ENCODE data around the gene BRD3OS. TPM values are rescaled to one million over a fixed set of nuclear protein-coding genes. Genes with fewer than 3 reads are reported as not detected.
A peak's percentile ranks its signal among the peaks of the same experiment; 100 is the strongest.

Gene BRD3OS
- total RNA-seq, 1 experiment from 2014 or later = 31.5 TPM

DNA sequence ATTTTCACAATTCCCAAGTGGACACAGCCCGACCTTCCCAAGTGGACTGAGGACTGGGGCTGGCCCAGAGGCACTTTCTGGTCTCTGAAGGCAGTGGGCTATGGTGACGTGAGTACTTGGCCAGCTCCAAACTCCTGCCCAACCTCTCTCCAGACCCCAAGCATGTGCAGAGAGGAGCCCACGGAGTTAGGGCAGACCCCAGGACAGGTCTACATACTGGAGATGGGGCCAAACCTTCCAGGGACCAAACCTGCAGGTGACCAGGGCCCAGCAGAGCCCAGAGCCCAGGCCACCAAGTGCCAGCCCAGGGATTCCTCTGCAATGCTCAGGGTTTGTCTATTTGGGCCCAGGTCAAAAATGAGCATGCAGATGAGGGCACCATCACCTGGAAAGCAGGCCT is 27.2 kb downstream of the BRD3OS start:
- DNase-seq (ENCODE audit: low spot score) = no peak

DNA sequence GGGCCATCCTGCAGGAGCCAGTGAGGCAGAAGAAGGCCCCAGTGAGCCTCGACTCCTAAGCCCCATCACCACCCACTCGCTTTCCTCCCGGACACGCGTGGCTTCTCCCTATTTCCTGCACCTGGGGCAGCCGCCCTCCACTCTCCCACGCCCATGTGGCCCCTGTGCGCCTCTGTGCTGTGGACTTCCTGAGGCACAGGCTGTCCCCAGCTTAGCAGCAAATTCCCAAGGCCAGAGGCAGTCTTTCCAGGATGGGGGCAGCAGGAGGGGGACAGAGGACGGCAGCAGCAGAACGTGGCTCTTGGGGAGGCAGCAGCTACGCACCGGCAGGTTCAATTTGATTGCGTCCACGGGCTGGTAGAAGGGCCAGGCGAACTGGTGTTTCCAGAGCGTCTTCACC is 27.7 kb downstream of the BRD3OS start:
- no peak for DNase-seq (ENCODE audit: low spot score)

DNA sequence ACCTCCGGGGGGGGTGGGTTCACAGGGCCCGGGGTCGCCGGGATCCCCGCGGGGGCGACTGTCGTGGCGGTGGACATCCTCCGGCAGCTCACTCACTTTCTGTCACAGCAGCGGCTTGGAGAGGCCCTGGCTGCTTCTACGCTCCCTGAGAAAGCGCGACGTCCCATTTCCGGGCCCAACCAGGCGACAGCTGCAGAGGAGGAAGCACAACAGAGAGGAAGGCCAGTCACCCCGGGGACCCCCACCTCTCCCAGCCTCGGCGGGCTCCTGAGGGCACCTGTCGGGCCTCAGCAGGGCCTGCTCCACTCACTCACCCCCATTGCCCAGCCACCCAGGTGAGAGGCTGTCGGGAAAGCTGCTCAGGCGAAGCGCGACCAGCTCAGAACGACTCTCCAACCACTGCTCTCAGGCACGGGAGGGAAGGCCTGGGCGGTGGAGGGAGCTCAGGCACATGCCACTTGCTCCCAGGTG is 28.2 kb downstream of the BRD3OS start:
- DNase-seq (ENCODE audit: low spot score) = no peak

DNA sequence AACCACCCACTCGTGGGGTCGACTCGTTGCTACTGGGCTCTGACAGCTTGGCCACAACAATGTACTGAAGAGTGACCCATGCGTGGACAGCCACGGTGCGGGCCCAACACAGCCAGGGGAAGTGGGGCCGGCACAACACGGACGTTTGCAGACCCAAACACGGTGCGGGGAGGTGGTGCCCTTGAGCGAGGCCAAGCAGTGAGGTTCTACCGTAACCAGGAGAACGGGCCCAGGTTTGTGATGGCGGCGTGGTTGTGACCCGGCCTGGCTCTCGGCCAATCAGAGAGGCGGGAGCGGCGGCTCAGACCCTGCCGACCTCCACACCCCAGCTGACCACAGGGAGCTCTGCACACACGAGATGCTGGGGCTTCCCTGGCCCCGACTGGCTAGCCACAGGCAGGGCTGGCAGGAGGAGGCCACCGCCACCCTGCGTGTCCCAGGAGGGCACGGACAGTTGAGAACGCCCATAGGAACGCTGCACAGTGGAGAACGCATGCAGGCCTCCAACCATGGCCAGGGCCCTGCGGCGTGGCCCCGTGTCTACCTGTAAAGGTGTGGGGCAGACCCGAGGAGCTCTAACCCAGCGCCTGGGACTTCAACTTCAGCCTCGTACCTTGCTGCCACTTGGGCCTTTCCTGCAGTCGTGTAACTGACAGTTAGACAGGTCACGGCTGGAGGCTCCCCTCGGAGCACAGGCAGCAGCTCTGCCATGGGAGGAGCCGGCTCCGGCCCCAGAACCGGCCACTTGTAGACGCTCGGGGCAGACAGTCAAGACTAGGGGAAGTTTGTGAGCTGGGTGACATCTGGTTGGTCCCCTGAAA is 28.9 kb downstream of the BRD3OS start:
- DNase-seq (ENCODE audit: low spot score) = no peak

DNA sequence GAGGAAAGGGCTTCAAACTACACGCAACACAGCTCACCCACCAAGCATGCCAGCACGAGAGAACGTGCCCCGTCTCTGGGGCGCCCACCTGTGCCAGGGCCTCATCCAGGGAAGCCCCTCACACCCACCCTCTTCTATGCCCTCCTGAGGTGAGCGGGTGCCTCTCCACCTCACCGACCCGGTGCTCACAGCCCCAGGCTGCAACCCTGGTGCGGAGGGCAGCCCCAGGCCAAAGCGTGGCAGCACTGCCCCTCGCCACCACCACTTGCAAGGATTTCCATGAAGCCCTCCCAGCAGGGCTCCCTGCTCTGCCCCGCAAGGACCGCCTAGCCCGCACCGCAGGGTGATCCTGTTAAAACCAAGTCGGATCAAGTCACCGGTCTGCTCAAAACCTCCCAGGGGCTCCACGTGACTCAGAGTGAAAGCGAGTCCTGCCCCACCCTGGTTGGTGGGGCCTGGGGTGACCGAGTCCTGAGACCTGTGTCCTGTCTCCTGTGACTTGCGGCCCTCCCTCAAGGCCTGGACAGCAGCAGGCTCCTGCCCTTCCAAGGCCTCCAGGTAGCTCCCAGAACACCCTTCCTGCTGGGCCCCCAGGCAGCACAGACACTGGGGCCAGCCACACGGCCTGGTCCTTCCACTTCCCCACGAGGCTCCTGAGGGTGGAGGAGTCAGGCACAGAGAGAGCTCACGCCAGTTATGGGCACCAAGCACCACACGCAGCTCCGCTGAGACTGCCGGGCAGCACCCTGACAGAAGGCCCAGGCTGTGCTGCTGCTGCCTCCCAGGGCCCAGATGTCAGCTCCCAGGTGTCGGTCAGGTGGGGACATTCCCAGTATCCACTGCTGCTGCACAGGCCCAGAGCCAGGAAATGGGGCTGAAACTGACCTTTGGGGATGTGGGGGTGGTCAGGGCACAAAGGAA is 29.9 kb downstream of the BRD3OS start:
- DNase-seq (ENCODE audit: low spot score) = no peak

DNA sequence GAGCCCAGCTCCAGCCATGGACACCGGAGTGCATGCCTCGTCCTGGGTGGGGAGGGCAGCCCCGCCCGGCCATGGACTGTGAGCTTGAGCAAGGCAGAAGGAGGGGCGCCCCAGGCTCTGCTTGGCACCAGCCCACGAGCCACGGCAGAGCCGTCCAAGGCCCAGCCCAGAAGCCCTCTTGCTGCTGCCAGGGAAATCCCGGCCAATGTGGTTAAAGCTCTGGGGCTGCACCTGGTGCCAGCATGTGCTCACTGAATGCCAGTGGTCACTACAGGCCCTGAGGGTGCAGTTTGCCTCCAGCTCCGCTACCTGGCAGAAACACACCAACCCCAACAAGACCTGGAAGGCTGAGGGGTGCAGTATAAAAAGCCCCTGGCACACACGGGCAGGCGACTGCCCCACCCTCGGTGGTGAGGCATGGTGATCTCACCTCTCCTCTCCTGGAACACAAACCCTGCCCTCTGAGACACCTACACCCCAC is 30.7 kb downstream of the BRD3OS start:
- peak; percentile 93 for DNase-seq (ENCODE audit: low spot score)

DNA sequence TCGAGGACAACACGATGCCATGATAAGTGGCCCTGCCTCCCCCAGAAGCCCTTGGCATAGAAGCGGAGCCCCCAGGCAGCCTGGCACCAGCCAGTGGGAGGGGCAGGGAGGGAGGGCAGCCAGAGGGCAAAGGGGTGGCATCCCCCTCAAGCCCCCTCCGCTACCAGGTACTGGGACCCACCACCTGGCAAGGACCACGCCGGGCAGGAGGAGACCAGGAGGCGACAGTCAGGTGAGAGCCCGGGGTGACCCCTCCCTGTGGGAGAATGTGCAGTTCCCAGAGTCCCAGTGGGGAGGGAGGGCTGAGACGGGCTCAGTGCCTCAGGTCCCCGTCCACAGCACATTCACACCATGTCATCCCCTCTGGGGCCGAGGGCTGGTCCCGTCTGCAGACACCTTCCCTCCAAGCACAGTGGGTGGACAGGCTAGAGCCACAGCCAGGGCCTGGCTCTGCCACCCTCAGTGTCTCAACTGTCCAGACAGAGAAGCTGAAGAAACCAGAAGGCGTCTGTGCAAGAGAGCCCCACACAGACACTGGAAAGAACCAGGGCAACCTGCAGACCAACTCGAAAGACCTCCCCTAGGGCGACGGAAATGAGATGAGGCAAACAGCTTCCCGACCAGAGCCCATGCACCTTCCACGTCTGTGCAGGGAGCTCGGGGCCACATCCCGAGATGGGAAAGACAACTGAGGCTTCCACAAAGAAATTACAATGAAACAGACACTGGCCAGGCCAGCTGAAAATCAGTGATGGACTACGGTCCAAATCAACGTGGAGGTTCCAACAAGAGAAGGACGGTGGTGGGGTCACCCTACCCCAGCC is 31.4 kb downstream of the BRD3OS start:
- DNase-seq (ENCODE audit: low spot score) = no peak

DNA sequence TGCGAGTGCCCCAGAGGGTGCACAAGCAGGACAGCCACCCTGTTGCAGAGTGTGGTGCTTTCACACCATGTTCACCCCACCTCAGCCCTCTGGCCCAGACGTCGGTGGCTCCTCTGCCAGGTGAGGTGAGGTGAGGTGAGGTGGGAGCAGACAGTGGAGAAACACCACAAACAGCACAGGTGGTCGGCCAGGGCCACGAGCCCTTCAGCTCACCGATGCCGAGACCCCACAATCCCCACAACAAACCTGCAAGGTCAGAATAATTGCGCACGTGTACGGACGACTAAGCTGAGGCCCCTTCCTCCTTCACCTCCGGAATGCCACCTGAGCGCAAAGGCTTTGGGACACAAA is 32.0 kb downstream of the BRD3OS start:
- DNase-seq (ENCODE audit: low spot score) = no peak

DNA sequence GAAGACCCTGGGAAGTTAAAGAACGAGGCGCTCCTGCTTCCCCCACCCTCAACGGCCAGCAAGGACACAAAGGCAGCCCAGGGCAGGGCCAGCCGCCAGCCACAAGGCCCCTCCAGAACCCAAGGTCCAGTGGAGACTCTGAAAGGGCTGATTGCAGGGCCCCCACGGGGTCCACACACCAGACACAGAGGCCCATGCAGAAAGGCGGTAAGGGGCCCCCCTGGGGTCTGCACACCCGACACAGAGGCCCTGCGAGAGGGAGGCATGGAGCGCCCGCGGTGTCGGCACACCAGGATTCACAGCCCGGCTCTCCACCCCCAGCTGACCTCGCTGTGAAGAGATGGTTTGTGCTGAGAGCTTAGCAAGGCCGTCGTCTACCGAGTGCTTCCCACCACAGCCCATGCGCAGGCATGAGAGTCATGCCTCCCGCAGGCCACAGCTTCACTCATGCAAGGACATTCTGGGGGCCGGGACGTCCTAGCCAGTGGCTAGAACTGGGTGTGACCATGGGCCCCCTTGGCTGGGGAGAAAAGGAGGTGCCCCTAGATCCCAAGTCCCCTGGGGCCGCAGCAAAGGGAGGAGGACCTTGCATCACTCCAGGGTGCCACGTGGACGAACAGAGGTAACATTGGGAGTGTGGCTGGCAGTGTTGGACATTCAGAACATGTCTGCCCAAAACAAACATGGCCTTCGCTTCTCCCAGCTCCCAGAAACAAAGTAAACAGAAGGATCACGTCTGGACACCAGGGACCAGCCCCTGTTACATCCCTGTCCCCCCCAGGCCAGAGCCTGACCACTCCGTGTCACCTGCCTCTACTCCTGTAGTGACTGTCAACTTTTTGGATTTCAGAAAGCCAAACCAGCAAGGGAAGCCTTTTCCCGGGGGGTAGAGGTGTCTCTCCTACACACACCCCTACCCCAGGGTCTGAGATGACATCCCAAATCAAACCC is 32.7 kb downstream of the BRD3OS start:
- no peak for DNase-seq (ENCODE audit: low spot score)

DNA sequence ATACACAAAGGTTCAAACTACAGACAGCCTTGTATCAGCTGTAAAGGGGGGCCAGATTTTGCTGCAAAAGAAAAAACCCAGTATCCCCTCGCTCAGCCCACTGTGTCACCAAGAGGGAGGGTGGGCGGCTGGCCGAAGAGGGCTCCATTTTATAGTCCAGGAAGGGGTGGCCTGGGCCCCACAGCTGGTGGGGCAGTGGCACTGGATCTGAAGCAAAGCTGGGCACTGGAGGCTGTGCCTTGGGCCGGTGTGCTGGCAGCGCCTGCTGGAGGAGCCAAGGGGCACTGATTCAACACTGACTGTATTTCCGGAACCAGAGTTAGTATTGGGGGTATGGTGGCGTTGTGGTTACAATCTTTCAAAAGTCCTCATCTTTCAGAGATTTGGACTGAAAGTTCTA is 33.4 kb downstream of the BRD3OS start:
- peak; percentile 48 for DNase-seq (ENCODE audit: low spot score)

DNA sequence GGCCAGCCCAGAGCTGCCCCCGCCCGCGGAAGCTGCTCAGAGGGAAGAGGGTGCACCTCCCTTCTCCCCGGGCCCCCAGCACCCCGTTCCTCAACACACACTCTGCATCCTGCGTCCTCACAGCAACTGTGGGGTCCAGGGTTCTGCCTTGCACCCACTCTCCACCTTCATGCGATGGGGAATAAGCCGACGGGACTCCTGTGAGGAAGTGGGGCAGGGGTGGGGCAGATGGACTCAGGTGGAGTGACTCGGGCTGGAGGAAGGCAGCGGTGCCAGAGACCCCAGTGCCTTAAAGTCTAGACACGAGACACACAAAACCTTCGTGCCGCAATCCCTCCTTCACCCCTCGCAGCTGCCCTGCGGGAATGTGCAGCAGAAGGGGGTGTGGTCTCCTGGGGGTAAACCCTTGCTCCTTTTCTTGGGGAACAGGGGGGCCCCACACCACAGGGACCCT is 33.9 kb downstream of the BRD3OS start:
- no peak for DNase-seq (ENCODE audit: low spot score)

DNA sequence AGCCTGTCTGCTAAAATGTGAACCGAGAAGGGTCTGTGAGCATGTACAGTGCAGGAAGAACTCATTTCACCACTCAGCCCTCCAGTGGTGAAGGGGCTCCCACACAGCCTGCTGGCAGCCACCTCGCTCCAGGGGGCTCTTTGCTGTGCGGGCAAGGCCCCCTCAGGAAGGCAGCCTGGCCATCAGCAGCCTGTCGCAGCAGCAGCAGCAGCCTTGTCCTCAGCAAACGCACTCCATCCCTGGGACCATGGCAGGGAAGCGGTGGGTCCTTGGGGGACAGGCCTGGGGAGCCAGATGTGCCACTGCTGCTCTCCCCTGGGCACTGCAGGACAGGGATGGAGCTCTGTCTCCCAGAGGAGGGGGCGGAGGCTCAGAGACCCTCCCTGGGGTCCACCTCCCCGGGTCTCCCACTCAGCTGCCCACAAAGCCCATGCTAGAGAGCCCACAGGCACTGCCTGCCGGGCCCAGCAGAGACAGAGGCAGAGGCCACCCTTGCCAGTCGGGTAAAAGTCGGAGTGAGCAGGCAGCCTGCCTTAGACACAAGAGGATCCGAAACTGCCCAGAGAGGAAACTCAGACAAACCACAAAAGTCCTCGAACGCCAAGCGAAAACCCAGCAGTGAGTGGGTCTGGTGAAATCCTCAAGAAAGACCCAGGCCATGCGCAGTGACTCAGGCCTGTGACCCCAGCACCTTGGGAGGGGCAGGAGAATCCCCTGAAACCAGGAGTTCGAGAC is 34.5 kb downstream of the BRD3OS start:
- DNase-seq (ENCODE audit: low spot score) = no peak

DNA sequence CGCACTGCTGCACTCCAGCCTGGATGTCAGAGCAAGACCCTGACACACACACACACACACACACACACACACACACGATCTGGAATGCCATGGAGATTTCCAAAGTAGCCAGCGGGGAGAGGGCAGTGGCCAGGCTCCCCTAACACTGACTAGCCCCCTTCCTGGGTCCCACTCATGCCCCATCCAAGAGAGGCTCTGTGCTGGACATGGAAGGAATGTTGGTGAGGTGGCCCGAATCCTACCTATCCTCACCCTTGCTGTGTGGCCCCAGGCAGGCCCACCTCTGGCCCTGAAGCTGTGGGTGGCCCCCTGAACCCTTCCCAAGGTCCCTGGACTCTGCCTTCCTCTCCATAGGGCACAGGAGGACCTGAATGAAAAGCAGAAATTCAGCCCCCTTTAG is 35.3 kb downstream of the BRD3OS start:
- no peak for DNase-seq (ENCODE audit: low spot score)

DNA sequence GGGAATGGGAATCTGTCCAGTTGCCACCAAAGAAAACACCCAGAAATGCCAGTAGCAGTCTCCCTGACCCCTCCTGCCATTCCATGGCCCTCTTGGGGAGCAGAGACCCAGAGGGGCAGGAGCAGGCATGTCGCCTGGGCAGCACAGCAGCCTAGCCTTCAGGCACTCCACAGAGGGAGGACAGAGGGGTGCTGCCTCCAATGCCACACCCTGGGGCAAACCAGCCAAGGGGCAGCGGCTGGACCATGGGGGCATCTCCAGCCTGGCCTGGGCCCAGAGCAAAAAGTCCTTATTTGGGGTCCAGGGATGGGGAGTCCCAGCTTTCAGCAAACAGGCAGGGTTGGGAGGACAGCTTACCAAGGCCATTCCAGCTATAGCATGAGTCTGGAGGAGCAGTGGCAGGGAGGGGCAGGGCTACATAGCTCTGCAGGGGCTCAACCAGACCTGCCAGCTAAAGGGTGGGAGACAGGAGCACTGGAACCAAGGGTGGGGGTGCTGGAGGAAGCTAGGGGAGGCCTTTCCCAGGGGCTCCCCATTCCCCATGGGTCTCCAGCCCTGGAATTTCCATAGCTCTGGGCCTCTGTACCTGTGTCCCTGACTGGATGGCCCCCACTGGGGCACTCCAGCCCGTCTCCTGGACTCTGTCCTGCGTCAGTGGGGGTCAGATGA is 35.9 kb downstream of the BRD3OS start:
- no peak for DNase-seq (ENCODE audit: low spot score)

DNA sequence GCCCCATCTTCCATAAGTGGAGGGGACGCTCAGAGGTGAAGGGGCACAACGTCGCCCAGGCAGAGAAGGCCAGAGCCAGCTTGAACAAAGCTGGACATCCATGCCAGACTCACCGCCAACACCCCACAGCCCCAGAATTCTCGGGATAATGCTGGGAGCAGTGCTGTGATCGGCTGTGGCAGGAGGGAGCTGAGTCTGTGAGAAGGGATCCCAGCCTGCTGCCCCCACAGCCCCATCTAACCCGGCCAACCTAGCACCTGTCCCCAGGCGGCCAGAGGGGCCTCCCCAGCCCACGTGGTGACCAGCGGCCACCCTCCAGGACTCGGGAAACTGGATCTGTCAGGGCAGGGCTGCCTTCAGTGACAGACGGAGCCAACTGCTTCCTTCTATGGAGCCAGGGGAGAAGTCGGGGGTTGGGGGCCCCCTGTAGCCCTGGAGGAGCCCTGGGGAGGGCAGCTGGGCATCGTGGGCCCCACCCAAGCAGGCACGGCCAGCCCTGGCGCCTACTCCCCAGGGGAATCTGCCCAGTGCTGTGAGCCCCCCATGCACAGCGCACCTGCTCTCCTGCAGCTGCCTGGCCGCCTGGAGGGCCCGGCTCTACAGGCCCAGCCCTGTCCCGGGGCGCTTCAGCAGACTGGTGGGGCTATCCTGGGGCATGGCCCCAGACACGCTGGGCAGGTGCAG is 36.5 kb downstream of the BRD3OS start:
- DNase-seq (ENCODE audit: low spot score) = no peak

DNA sequence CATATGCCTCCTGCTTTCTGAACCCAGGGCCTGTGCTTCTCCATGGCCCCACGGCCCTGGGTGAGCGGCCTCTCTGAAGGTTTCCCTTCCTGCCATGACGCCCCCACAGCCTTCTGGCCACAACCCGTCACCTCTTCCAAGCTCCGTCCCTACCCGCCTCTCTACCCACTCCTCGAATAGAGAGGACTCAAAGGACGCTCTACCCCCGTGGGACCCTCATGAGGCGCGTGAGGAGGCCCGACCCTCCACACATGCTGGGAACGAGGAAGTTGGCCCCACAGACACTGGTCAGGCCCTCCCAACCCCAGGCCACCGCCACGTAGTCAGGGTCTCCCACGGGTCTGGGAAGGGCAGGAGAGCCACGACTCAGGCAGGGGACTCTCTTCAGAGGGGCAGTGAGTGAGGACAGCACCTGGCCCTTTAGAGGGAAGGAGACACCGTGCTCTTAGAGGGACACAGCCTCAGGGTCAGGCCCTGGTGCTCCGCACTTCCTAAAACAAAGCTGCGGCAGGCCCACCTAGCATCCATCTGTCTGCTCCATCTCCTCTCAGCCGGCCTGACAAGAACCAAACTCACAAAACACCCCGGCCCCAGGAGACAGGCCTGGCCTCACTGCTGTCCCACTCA is 37.3 kb downstream of the BRD3OS start:
- no peak for DNase-seq (ENCODE audit: low spot score)

DNA sequence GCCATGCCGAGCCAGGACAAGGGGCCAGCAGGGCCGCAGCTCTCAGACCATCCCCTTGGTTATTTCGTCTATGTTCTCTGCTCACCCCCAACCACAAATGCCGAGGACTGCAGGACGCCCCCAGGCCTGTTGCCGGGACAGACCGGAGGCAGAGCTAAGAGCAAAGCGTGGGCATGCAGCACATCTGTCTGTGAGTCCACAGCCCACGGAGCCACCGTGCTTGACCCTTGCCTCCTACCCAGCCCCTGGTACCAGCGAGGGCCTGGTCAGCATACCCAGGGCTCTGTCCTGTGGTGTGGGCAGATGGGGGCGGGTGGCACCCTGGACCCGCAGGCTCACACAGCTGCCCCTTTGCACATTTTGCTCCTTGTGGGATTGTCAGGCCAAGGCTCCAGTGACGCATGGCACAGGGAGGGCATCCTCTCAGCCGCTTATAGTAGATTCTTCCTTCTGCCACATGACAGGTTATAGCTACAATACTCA is 37.8 kb downstream of the BRD3OS start:
- no peak for DNase-seq (ENCODE audit: low spot score)

Data from A172 (cell line).